Suprapubic skin (tissue), 4 donors: Measurements from ENCODE around the gene CSAD.

Experiments
- POLR2A ChIP-seq, 2 donors: fragments of 450-650 bp; IDR thresholded peaks; one replicate each; pipeline ENCODE4 v1.6.1; 2017; ENCODE audit warnings: antibody characterized with exemption in 2 of 2, mild to moderate bottlenecking in 2 of 2, moderate library complexity in 2 of 2
- POLR2AphosphoS5 ChIP-seq, 3 donors: sonication (generic); formaldehyde crosslinking; IDR thresholded peaks; one replicate each; pipeline ENCODE4 v1.6.1; 2017; ENCODE audit warnings: antibody characterized with exemption in 3 of 3
- TF ChIP-seq, protein P1 (sequence below), 2 donors: fragments of 200-600 bp in 1 of 2; fragments of 450-650 bp in 1 of 2; sonication (generic) in 1 of 2; IDR thresholded peaks; one replicate each; pipeline ENCODE4 v1.5.1; 2016 to 2019; ENCODE audit warnings: antibody characterized with exemption in 2 of 2, mild to moderate bottlenecking in 1 of 2, moderate library complexity in 1 of 2

DNA sequence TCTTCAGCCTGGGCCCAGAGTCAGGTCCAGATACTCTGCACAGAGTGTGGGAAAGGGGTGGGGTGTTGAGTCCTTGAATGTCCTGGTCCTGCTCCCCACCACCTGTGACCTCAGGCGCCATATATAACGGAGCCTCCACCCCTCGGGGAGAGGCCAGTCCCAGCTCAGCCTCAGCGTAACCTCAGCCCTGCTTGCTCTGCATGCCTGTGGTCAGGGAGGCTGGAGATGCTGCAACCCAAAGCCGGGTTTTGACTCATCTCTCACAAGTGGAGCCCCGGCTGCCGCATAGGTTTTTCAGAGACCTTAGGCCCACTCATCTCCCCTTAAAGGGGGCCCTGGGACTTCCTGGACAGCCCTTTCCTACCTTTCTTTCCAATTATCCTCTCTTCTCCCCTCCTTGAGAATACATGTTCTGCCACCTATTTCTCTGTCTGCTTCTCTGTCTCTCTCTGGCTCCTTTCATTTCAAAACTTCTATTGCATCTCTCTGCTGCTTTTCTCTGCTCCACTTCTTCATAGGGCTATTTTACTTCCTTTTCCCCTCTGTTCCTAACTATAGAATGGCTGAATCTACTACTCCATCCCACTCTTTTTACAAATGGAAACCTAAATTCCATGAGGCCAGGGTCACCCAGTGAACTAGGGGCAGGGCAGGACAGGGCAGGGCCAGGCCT is 25.2 kb upstream of the CSAD start:
- TF ChIP-seq, protein P1, sequence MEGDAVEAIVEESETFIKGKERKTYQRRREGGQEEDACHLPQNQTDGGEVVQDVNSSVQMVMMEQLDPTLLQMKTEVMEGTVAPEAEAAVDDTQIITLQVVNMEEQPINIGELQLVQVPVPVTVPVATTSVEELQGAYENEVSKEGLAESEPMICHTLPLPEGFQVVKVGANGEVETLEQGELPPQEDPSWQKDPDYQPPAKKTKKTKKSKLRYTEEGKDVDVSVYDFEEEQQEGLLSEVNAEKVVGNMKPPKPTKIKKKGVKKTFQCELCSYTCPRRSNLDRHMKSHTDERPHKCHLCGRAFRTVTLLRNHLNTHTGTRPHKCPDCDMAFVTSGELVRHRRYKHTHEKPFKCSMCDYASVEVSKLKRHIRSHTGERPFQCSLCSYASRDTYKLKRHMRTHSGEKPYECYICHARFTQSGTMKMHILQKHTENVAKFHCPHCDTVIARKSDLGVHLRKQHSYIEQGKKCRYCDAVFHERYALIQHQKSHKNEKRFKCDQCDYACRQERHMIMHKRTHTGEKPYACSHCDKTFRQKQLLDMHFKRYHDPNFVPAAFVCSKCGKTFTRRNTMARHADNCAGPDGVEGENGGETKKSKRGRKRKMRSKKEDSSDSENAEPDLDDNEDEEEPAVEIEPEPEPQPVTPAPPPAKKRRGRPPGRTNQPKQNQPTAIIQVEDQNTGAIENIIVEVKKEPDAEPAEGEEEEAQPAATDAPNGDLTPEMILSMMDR (IDR thresholded peaks at IDR 0.05) = no peak
- TF ChIP-seq POLR2A (IDR thresholded peaks at IDR 0.05) (no peak), POLR2AphosphoS5 (IDR thresholded peaks at IDR 0.05) (no peak)
